Measurements from ENCODE around the gene COPZ2. TPM values are rescaled to one million over a fixed set of nuclear protein-coding genes. Genes with fewer than 3 reads are reported as not detected.
"Not testable (repeated sequence)": the region's sequence is repeated elsewhere in the genome, so short reads cannot be mapped to it uniquely, and the experiment has no call there.

The COPZ2 gene
- polyA plus RNA-seq, 3 donors: 6.8 to 115 (median 49.1) TPM

- 76 to 87% (median 79%) methylated on average over 9 of the region's 9 CpGs for WGBS, 3 donors
Measured at GRCh38 chr17:47996201-47996600, 41.4 kb downstream of the COPZ2 start.

GRCh38 chr17:47995241-47995935 is 42.2 kb downstream of the COPZ2 start:
- WGBS, 3 donors: 52 to 86% (median 77%) methylated on average over 12 to 13 of the region's 13 CpGs
- no peak overlapping the region for H3K27ac ChIP-seq (ENCODE audit: low read depth, low read length)

More at GRCh38 chr17:47996201-47996600, 41.4 kb downstream of the COPZ2 start:
- H3K27ac ChIP-seq (ENCODE audit: low read depth, low read length): no peak overlapping the region

GRCh38 chr17:47994724-47995123 is 42.9 kb downstream of the COPZ2 start:
- WGBS, 3 donors: 92 to 95% (median 92%) methylated on average over 4 of the region's 4 CpGs
- H3K27ac ChIP-seq (ENCODE audit: low read depth, low read length): no peak overlapping the region

- 60 to 92% (median 85%) methylated on average over 5 of the region's 5 CpGs for WGBS, 3 donors
- no peak overlapping the region for H3K27ac ChIP-seq (ENCODE audit: low read depth, low read length)
Measured at GRCh38 chr17:47993964-47994363, 43.6 kb downstream of the COPZ2 start.

- no peak overlapping the region for H3K27ac ChIP-seq (ENCODE audit: low read depth, low read length)
- 66 to 76% (median 76%) methylated on average over 9 of the region's 9 CpGs for WGBS, 3 donors
Measured at GRCh38 chr17:47993031-47993564, 44.5 kb downstream of the COPZ2 start.

- H3K27ac ChIP-seq (ENCODE audit: low read depth, low read length): no peak overlapping the region
Measured at GRCh38 chr17:47992216-47992615, 45.4 kb downstream of the COPZ2 start.

GRCh38 chr17:47990962-47991731 is 46.5 kb downstream of the COPZ2 start:
- H3K27ac ChIP-seq (ENCODE audit: low read depth, low read length): no peak overlapping the region
- WGBS, 3 donors: 68 to 73% (median 70%) methylated on average over 14 of the region's 14 CpGs

More at GRCh38 chr17:47992216-47992615, 45.4 kb downstream of the COPZ2 start:
- WGBS, 3 donors: 67 to 79% (median 78%) methylated on average over 4 of the region's 4 CpGs

- WGBS, 3 donors: 65 to 87% (median 66%) methylated on average over 1 of the region's 1 CpG
Measured at GRCh38 chr17:47989700-47990099, 47.9 kb downstream of the COPZ2 start.

GRCh38 chr17:47989159-47989558 is 48.4 kb downstream of the COPZ2 start:
- WGBS, 3 donors: 69 to 81% (median 78%) methylated on average over 10 of the region's 10 CpGs
- no peak overlapping the region for H3K27ac ChIP-seq (ENCODE audit: low read depth, low read length)

More at GRCh38 chr17:47989700-47990099, 47.9 kb downstream of the COPZ2 start:
- H3K27ac ChIP-seq (ENCODE audit: low read depth, low read length): no peak overlapping the region

GRCh38 chr17:47988445-47988844 is 49.2 kb downstream of the COPZ2 start:
- 83 to 100% (median 90%) methylated on average over 1 of the region's 1 CpG for WGBS, 3 donors
- H3K27ac ChIP-seq (ENCODE audit: low read depth, low read length): not testable (repeated sequence)

- H3K27ac ChIP-seq (ENCODE audit: low read depth, low read length): no peak overlapping the region
- WGBS, 3 donors: 26 to 50% (median 43%) methylated on average over 17 of the region's 17 CpGs
Measured at GRCh38 chr17:47987240-47987835, 50.3 kb downstream of the COPZ2 start.

- 71 to 83% (median 79%) methylated on average over 5 of the region's 5 CpGs for WGBS, 3 donors
- H3K27ac ChIP-seq (ENCODE audit: low read depth, low read length): no peak overlapping the region
Measured at GRCh38 chr17:47986520-47986919, 51.1 kb downstream of the COPZ2 start.

GRCh38 chr17:47983492-47984223 is 53.9 kb downstream of the COPZ2 start:
- WGBS, 3 donors: 62 to 79% (median 67%) methylated on average over 11 of the region's 11 CpGs
- H3K27ac ChIP-seq (ENCODE audit: low read depth, low read length): no peak overlapping the region

GRCh38 chr17:47982645-47983390 is 54.8 kb downstream of the COPZ2 start:
- no peak overlapping the region for H3K27ac ChIP-seq (ENCODE audit: low read depth, low read length)
- WGBS, 3 donors: 68 to 81% (median 74%) methylated on average over 9 of the region's 9 CpGs

- H3K27ac ChIP-seq (ENCODE audit: low read depth, low read length): no peak overlapping the region
- 60 to 77% (median 74%) methylated on average over 14 of the region's 14 CpGs for WGBS, 3 donors
Measured at GRCh38 chr17:47982091-47982617, 55.4 kb downstream of the COPZ2 start.

- H3K27ac ChIP-seq (ENCODE audit: low read depth, low read length): no peak overlapping the region
- WGBS, 3 donors: 67 to 92% (median 70%) methylated on average over 9 of the region's 9 CpGs
Measured at GRCh38 chr17:47981462-47981861, 56.1 kb downstream of the COPZ2 start.

GRCh38 chr17:47980541-47980940 is 57.1 kb downstream of the COPZ2 start:
- no peak overlapping the region for H3K27ac ChIP-seq (ENCODE audit: low read depth, low read length)
